Coronary artery (tissue), 2 donors: ENCODE data around the gene TFF3.

Source experiments
- DNase-seq: peaks from one replicate; pipeline ENCODE4 v3.0.0-alpha.2; 2017; ENCODE audit warnings: low spot score
- H3K27ac ChIP-seq, 2 donors: fragments of 200-600 bp; sonication (generic); one replicate each; pipeline ENCODE4 v1.5.1; 2016 to 2019
- H3K4me3 ChIP-seq: fragments of 200-600 bp; sonication (generic); 2 replicates; pipeline ENCODE4 v1.5.1; 2016; ENCODE audit warnings: mild to moderate bottlenecking, moderate library complexity
- TF ChIP-seq, protein P1 (sequence below): fragments of 200-600 bp; sonication (generic); IDR thresholded peaks from one replicate; pipeline ENCODE4 v1.5.1; 2019; ENCODE audit warnings: antibody characterized with exemption

TFF3 gene

DNA sequence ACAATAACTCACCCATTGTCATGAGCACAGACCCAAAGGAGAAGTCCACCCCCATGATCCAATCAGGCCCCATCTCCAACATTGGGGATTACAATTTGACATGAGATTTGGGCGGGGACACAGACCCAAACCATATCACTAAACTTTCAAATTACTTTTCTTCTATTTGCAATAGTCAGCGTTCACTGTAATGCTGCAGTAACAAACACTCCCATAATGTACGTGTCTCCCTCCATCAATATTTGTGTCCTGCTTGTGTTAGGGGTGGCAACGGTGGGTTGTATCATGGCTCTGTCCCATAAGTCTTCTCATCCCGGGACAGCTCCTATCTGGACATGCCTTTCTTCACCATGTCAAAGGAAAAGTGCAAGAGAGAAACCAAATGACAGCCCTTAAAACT is 26.2 kb downstream of the TFF3 start:
- H3K27ac ChIP-seq: no peak overlapping the region
- no peak overlapping the region for H3K4me3 ChIP-seq
- TF ChIP-seq, protein P1, sequence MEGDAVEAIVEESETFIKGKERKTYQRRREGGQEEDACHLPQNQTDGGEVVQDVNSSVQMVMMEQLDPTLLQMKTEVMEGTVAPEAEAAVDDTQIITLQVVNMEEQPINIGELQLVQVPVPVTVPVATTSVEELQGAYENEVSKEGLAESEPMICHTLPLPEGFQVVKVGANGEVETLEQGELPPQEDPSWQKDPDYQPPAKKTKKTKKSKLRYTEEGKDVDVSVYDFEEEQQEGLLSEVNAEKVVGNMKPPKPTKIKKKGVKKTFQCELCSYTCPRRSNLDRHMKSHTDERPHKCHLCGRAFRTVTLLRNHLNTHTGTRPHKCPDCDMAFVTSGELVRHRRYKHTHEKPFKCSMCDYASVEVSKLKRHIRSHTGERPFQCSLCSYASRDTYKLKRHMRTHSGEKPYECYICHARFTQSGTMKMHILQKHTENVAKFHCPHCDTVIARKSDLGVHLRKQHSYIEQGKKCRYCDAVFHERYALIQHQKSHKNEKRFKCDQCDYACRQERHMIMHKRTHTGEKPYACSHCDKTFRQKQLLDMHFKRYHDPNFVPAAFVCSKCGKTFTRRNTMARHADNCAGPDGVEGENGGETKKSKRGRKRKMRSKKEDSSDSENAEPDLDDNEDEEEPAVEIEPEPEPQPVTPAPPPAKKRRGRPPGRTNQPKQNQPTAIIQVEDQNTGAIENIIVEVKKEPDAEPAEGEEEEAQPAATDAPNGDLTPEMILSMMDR: no peak
- no peak for DNase-seq

DNA sequence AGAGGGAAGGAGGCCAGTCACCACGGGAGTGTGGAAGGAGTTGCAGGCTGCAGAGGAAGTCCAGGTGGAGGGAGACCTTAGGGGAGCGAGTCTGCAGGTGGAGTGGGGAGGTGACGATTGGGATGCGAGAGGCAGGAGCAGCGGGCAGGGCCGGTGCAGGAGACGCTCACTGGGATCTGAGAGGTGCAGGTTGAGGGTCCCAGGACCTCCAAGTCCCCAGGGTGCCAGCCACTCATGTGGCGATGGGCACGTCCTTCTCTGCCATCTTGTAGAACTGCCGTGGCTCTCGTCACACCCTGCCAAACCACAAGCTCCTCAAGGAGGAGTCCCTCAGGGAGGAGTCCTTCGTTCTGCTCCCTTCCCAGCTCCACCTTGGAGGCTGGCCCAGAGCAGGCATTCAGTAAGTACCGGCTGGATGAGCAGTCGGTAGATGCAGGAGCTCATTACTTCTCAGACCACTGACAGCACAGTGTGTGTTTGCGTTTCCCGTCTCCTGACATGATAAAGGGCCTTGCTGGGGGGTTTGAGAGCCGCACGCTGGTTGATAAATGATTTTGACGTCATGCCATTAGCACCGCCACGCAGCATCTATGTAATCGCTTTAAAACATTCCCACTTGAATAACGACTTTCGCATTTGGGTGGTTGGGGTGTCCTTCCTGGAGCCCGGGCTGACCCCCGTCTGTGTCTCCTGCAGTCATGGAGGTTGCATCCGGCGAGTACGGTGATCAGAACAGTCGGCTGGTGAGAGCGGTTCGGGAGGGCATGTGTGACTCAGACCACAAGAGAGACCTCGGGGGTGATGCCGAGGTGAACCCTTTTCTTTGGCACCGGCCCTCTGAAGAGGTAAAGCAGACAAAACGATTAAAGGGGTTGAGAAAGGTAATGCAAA is 27.8 kb downstream of the TFF3 start:
- Histone ChIP-seq H3K4me3 (no peak overlapping the region), H3K27ac (no peak overlapping the region)
- DNase-seq: no peak
- TF ChIP-seq, protein P1: no peak

DNA sequence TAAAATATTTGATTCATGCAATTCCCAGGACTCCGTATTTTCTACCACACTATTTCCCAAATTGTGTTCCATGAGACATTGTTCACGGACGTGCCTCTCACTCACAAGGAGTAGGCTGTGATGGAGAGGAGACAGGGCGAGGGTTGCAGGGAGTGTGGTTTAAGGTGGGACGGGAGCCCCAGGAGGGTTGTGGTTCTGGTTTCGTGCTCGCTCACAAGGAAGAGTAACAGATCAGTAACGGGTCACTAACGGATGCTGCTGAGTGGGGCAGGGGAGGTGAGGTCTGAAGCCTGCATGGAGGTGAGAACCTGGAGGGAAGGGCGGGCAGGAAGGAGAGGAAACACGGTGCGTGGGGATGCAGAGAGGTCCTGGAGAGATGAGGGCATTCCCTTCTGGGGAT is 28.8 kb downstream of the TFF3 start:
- TF ChIP-seq, protein P1: no peak
- no peak for DNase-seq
- H3K27ac ChIP-seq: no peak overlapping the region
- no peak overlapping the region for H3K4me3 ChIP-seq

DNA sequence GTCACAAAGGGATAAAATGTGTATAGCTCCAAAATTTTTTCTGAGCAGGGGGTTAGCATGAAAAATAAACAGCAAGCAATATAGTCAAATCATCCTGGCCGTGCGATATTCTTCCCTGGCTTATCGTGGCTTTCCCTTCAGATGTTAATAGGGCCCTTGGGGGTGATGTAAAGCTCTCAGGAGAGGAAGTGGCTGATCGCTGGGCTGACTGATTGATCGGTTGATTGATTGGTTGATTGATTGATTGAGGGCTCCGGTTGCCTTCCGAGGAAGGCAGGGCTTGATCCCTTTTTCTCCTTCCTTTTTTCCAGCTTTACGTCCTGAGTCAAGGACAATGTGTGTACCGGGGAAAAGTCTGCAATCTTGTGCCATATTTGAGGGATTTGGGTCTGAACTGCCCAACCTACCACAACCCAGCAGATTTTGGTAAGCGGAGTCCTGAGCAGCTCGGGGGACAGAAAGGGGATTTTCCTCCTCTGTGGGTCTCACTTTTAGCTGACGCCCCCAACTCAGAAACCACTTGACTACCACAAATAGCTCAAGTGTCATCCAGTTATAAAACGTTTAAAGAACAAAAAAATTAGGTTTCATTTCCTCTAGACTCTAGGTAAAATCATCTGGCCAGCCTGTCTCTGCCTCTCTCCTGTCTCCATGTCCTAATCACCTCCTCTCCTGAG is 29.5 kb downstream of the TFF3 start:
- DNase-seq: no peak
- TF ChIP-seq, protein P1: no peak
- no peak overlapping the region for H3K4me3 ChIP-seq
- no peak overlapping the region for H3K27ac ChIP-seq

DNA sequence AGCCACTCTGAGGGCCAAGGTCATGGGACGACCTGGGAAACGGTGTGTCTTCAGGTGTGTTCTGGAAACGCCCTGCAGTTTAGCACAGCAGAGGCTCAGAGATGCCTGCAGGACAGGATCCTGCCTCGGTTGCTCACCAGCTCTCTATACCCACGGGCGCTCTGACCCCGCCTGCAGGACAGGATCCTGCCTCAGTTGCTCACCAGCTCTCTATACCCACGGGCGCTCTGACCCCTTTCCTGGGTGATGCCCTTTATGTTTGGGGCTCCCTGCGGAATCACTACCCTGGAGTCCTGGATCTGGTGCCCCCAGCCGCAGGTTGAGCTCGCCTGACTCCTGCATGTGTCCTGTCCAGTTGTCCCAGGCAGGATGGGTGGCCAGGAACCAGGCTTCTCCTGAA is 32.5 kb downstream of the TFF3 start:
- Histone ChIP-seq H3K4me3 (no peak overlapping the region), H3K27ac (no peak overlapping the region)
- TF ChIP-seq, protein P1: no peak
- no peak for DNase-seq

DNA sequence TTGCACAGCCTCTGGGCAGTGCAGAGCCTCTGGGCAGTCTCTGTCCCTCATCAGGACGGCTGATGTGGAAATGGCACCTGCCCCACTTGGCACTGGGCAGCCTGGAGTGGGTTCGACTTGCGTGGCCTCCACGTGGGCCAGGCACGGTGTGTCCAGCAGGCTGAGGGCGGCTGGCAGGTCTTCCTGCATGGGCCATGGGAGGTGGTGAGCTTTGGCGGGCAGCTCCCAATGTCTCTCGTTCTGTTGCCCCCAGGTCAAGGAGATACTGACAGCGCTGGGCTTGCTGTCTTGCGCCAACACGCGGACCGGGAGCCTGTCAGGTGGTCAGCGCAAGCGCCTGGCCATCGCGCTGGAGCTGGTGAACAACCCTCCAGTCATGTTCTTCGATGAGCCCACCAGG is 33.2 kb downstream of the TFF3 start:
- H3K4me3 ChIP-seq: no peak overlapping the region
- DNase-seq: no peak
- TF ChIP-seq, protein P1: no peak

More for the DNA sequence above, 33.2 kb downstream of the TFF3 start:
- no peak overlapping the region for H3K27ac ChIP-seq
